ENCODE results near the gene MORN5. TPM values are rescaled to one million over a fixed set of nuclear protein-coding genes. Genes with fewer than 3 reads are reported as not detected.

The MORN5 gene
- polyA plus RNA-seq, 1 donor from 2014 or later = not detected

- Histone ChIP-seq H4K20me1 (ENCODE audit: insufficient read depth) (no peaks in the 10 kb centered on the region), H3K4me2 (ENCODE audit: low read length) (no peak overlapping the region), H3K27me3 (ENCODE audit: insufficient read depth, low read depth, low read length) (peaks cover 33% of the 10 kb centered on the region), H3K36me3 (ENCODE audit: insufficient read depth, low read length) (no peaks in the 10 kb centered on the region), H2AFZ (ENCODE audit: low read depth, low read length) (no peak overlapping the region), H3K9me3 (ENCODE audit: low read length) (no peaks in the 10 kb centered on the region), H3K27ac (ENCODE audit: low read length) (no peak overlapping the region), H3K9me2 (ENCODE audit: insufficient read depth, low read length) (no peaks in the 10 kb centered on the region), H3F3A (ENCODE audit: insufficient read depth, low read length, poor library complexity, severe bottlenecking) (no peaks in the 10 kb centered on the region), H3K4me3 (ENCODE audit: low read length) (no peak overlapping the region), H3K79me2 (replicated peaks; ENCODE audit: insufficient read depth, low read length) (no peaks in the 10 kb centered on the region), H3K9ac (ENCODE audit: low read length) (no peak overlapping the region)
- no peak for TF ChIP-seq CTCF (IDR thresholded peaks at IDR 0.05; ENCODE audit: poor library complexity, severe bottlenecking)
- TF ChIP-seq REST (IDR thresholded peaks at IDR 0.05; ENCODE audit: borderline replicate concordance) = no peak
- no peak for TF ChIP-seq POLR2AphosphoS5 (IDR thresholded peaks at IDR 0.05)
- no peak for TF ChIP-seq SMC3 (conservative IDR thresholded peaks at IDR 0.05; ENCODE audit: poor library complexity)
- no peak for TF ChIP-seq MXI1 (conservative IDR thresholded peaks at IDR 0.05; ENCODE audit: poor library complexity, severe bottlenecking)
- TF ChIP-seq EZH2 (IDR thresholded peaks at IDR 0.05; ENCODE audit: borderline replicate concordance, insufficient read depth, low read length, poor library complexity, severe bottlenecking) = no peak
- no peak for TF ChIP-seq EP300 (conservative IDR thresholded peaks at IDR 0.05; ENCODE audit: poor library complexity, severe bottlenecking)
- no peak for TF ChIP-seq TAF1 (IDR thresholded peaks at IDR 0.05; ENCODE audit: low read depth)
Observed at GRCh38 chr9:122132539-122132938, 27.2 kb upstream of the MORN5 start.

DNA sequence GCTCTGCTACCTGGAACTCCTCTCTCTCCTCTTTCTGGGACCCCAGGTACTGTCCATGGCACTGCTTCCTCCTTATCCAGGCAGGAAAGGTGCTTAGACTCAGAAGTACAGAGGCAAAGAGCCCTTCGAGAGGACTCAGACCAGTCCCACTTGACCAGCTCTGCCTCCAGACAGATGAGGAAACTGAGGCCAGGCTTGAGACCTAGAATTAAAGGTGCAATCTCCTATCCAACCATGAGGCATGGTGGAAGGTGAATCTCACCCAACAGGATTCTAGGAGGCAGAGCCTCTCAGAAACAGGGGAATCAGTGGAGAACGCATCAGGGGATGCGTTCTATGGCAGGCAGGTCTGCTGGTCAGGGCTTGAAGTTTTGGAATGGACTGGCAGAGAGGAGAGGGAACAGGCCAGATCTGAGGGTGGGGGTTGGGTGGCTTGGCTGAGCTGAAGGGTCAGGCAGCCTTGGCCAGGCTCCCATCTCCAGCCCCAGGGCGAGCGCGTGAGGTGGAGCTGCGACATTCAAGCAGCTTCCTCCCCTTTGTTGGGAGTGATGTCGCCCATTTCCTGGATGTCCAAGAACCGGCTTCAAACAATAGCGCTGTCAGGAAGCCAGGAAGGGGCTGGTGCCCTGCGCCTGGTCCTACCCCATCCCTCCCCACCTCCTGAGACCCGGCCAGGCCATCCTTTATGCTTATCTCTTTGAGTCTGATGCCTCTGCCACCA lies 26.3 kb upstream of the MORN5 start:
- Histone ChIP-seq H3K9me3 (ENCODE audit: low read length) (no peaks in the 10 kb centered on the region), H3K27me3 (ENCODE audit: insufficient read depth, low read depth, low read length) (peaks cover 31% of the 10 kb centered on the region), H3K9ac (ENCODE audit: low read length) (no peak overlapping the region), H4K20me1 (ENCODE audit: insufficient read depth) (no peaks in the 10 kb centered on the region), H3K4me2 (ENCODE audit: low read length) (no peak overlapping the region), H3K27ac (ENCODE audit: low read length) (no peak overlapping the region), H3F3A (ENCODE audit: insufficient read depth, low read length, poor library complexity, severe bottlenecking) (no peaks in the 10 kb centered on the region), H2AFZ (ENCODE audit: low read depth, low read length) (no peak overlapping the region), H3K4me3 (ENCODE audit: low read length) (no peak overlapping the region), H3K79me2 (replicated peaks; ENCODE audit: insufficient read depth, low read length) (no peaks in the 10 kb centered on the region), H3K36me3 (ENCODE audit: insufficient read depth, low read length) (no peaks in the 10 kb centered on the region), H3K9me2 (ENCODE audit: insufficient read depth, low read length) (no peaks in the 10 kb centered on the region)
- no peak for TF ChIP-seq RAD21 (conservative IDR thresholded peaks at IDR 0.05)
- no peak for TF ChIP-seq REST (IDR thresholded peaks at IDR 0.05; ENCODE audit: borderline replicate concordance)
- no peak for TF ChIP-seq MXI1 (conservative IDR thresholded peaks at IDR 0.05; ENCODE audit: poor library complexity, severe bottlenecking)
- TF ChIP-seq TAF1 (IDR thresholded peaks at IDR 0.05; ENCODE audit: low read depth) = no peak
- TF ChIP-seq SMC3 (conservative IDR thresholded peaks at IDR 0.05; ENCODE audit: poor library complexity) = no peak
- TF ChIP-seq CTCF (IDR thresholded peaks at IDR 0.05; ENCODE audit: poor library complexity, severe bottlenecking) = no peak
- no peak for TF ChIP-seq POLR2AphosphoS5 (IDR thresholded peaks at IDR 0.05)
- TF ChIP-seq EP300 (conservative IDR thresholded peaks at IDR 0.05; ENCODE audit: poor library complexity, severe bottlenecking) = no peak
- no peak for TF ChIP-seq EZH2 (IDR thresholded peaks at IDR 0.05; ENCODE audit: borderline replicate concordance, insufficient read depth, low read length, poor library complexity, severe bottlenecking)

Data from neural cell (in vitro differentiated cells).